Epithelial cell of esophagus (primary cell): ENCODE results near the gene SLC16A1.
"Not testable (repeated sequence)": the region's sequence is repeated elsewhere in the genome, so short reads cannot be mapped to it uniquely, and the experiment has no call there.

ENCODE experiments used
- DNase-seq: peaks from one replicate; pipeline ENCODE4 v3.0.0; 2010; ENCODE audit warnings: low read depth
- H3K4me3 ChIP-seq: 2 replicates; pipeline ENCODE4 v1.5.1; 2011; ENCODE audit warnings: mild to moderate bottlenecking, low read length, control low read depth
- TF ChIP-seq, protein P1 (sequence below): IDR thresholded peaks from 2 replicates; pipeline ENCODE4 v1.5.1; 2011; ENCODE audit warnings: low read depth, mild to moderate bottlenecking, low read length, control low read depth, inconsistent platforms; ENCODE audit not compliant: insufficient read depth; ENCODE audit errors: missing control alignments

Gene SLC16A1

DNA sequence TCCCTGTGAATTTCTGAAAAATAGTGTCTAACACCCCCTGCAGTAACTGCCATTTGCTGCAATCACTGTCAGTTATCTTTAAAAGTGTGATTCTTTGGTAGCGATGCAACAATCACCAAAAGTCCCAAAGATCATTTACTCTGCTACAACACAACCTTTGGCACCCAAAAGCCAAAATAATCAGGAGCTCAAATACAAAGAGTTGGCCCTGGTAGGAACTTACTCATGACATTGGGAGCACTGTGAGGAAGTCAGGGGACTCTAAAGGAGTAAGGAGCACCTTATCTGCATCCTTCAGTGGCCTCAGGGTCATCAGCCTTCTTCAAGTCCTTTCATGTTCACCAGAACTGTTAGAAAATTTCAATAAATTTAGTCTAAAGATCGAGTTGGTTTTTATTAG is 54.6 kb downstream of the SLC16A1 start:
- TF ChIP-seq, protein P1, sequence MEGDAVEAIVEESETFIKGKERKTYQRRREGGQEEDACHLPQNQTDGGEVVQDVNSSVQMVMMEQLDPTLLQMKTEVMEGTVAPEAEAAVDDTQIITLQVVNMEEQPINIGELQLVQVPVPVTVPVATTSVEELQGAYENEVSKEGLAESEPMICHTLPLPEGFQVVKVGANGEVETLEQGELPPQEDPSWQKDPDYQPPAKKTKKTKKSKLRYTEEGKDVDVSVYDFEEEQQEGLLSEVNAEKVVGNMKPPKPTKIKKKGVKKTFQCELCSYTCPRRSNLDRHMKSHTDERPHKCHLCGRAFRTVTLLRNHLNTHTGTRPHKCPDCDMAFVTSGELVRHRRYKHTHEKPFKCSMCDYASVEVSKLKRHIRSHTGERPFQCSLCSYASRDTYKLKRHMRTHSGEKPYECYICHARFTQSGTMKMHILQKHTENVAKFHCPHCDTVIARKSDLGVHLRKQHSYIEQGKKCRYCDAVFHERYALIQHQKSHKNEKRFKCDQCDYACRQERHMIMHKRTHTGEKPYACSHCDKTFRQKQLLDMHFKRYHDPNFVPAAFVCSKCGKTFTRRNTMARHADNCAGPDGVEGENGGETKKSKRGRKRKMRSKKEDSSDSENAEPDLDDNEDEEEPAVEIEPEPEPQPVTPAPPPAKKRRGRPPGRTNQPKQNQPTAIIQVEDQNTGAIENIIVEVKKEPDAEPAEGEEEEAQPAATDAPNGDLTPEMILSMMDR, result no peak
- H3K4me3 ChIP-seq, result no peak overlapping the region
- no peak for DNase-seq

DNA sequence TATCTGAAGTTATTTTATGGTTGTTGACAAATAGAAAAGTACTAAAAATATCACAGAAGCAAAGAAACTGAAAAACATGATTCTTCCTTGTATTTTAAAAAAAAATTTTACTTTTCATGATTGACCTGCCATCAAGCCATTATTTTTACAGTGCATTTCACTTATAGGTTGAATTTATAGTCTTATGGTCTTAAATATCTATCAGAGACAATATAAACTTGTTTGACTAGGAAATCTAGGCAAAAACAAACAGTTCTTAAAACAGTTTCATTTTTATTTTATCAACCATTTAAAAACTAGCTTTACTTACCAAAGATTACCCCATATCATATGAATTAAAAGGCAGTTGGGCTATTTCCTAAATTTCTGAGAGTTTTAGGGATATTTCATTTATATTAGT is 59.2 kb downstream of the SLC16A1 start:
- TF ChIP-seq, protein P1, result no peak
- no peak overlapping the region for H3K4me3 ChIP-seq
- DNase-seq, result no peak

DNA sequence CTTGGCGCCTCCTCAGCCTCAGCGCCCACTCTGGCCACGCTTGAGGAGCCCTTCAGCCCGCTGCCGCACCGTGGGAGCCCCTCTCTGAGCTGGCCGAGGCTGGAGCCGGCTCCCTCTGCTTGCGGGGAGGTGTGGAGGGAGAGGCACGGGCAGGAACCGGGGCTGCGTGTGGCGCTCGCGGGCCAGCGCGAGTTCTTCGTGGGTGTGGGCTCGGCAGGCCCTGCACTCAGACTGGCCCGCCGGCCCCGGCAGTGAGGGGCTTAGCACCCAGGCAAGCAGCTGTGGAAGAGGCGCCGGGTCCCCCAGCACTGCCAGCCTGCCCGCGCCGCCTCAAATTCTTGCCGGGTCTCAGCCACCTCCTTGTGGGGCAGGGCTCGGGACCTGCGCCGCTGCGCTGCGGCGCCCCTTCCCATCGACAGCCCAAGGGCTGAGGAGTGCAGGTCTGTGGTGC is 61.4 kb downstream of the SLC16A1 start:
- H3K4me3 ChIP-seq, result no peak overlapping the region
- TF ChIP-seq, protein P1, result no peak
- DNase-seq, result no peak

DNA sequence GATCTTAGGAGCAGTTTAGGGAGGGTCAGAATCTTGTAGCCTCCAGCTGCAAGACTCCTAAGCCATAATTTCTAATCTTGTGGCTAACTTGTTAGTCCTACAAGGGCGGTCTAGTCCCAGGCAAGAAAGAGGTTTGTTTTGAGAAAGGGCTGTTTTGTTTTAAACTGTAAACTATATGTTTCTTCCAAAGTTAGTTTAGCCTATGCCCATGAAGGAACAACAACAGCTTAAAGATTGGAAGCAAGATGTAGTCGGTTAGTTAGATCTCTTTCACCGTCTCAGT is 62.0 kb downstream of the SLC16A1 start:
- DNase-seq, result no peak
- TF ChIP-seq, protein P1, result no peak

DNA sequence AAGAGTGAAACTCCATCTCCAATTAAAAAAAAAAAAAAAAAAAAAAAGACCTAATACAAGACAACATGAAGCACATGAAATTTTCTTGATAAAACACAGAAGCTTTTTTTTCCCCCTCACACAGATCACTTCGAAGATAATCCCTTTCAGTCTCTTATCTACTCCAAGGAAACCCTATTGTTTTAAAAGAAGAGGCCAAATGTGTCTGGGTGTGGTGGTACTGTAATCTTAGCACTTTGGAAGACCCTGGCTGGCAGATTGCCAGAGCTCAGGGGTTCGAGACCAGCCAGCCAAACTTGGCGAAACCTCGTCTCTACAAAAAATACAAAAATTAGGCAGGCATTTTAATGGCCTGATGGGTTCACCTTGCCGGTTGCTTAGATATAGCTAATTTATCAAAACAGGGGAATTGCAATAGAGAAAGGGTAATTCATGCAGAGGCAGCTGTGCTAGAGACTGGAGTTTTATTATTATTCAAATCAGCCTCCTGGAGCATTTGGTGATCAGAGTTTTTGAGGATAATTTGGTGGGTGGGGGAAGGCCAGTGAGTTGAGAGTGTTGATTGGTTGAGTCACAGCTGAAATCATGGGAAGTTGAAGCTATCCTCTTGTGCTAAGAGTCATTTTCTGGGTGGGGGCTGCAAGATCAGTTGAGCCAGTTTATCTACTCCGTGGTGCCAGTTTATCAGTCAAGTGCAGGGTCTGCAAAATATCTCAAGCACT is 62.5 kb downstream of the SLC16A1 start:
- no peak for DNase-seq
- TF ChIP-seq, protein P1, result no peak

More for the DNA sequence above, 62.0 kb downstream of the SLC16A1 start:
- no peak overlapping the region for H3K4me3 ChIP-seq

DNA sequence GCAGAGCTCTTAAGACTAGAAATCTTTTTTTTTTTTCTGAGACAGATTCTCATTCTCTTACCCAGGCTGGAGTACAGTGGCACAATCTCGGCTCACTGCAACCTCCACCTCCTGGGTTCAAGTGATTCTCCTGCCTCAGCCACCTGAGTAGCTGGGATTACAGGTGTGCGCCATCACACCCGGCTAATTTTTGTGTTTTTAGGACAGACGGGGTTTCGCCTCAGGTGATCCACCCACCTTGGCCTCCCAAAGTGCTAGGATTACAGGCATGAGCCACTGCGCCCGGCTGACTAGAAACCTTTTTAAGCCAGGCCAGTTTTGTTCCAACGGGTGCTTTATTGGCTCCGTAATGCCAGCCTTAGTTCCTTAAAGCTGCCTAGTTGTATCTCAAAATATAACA is 66.1 kb downstream of the SLC16A1 start:
- not testable (repeated sequence) for DNase-seq, H3K4me3 ChIP-seq

More for the DNA sequence above, 62.5 kb downstream of the SLC16A1 start:
- H3K4me3 ChIP-seq, result no peak overlapping the region

DNA sequence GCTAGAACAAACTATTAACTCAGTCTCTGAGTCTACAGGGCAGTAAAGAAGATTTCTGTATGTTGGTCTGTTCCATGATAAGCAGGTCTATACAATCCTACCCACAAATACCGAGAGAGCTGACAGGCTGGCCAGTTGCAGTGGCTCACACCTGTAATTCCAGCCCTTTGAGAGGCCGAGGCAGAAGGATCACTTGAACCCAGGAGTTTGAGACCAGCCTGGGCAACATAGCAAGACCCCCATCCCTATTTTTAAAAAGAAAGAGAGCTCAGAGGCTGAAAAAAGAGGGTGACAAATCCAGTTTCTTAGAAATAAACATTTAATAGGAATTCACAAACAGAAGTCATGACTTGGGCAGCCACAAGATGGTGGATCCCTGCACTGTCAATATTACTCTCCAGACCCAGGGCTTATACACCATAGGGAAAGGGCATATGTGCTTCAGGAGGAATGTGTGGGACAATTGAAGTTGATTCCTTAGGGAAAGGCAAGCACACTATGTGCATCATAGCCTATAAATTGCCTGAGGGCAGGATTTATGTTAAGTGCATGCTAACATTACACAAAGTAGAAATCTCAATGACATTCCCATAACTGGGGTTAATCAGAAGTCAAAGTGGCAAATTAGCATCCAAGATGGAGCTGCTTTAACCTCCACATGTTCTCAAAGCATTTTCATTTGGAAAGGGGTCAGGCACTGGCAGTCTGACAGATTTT is 66.8 kb downstream of the SLC16A1 start:
- TF ChIP-seq, protein P1, result no peak
- no peak overlapping the region for H3K4me3 ChIP-seq
- DNase-seq, result no peak
